Measurements from ENCODE around the gene ZNF726. TPM values are rescaled to one million over a fixed set of nuclear protein-coding genes. Genes with fewer than 3 reads are reported as not detected.
A peak's percentile ranks its signal among the peaks of the same experiment; 100 is the strongest.

ZNF726 gene
- total RNA-seq, 6 donors from 2014 or later = 1.9 to 14.9 (median 5.0) TPM

GRCh38 chr19:23908165-23908564 is 6.5 kb upstream of the ZNF726 start:
- Histone ChIP-seq H3K9me3 (peaks cover 0 to 20% (median 12%) of the 10 kb centered on the region in 4 donors), H3K4me3 (no peak overlapping the region), H3K4me1 (no peaks in the 10 kb centered on the region), H3K36me3 (no peaks in the 10 kb centered on the region), H3K27me3 (no peaks in the 10 kb centered on the region), H3K27ac (no peak overlapping the region)
- TF ChIP-seq, protein P1, sequence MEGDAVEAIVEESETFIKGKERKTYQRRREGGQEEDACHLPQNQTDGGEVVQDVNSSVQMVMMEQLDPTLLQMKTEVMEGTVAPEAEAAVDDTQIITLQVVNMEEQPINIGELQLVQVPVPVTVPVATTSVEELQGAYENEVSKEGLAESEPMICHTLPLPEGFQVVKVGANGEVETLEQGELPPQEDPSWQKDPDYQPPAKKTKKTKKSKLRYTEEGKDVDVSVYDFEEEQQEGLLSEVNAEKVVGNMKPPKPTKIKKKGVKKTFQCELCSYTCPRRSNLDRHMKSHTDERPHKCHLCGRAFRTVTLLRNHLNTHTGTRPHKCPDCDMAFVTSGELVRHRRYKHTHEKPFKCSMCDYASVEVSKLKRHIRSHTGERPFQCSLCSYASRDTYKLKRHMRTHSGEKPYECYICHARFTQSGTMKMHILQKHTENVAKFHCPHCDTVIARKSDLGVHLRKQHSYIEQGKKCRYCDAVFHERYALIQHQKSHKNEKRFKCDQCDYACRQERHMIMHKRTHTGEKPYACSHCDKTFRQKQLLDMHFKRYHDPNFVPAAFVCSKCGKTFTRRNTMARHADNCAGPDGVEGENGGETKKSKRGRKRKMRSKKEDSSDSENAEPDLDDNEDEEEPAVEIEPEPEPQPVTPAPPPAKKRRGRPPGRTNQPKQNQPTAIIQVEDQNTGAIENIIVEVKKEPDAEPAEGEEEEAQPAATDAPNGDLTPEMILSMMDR (IDR thresholded peaks at IDR 0.05) = no peak
- no peak for TF ChIP-seq POLR2A (IDR thresholded peaks at IDR 0.05)
- no peak for TF ChIP-seq POLR2AphosphoS5 (IDR thresholded peaks at IDR 0.05)
- no peak for TF ChIP-seq EP300 (IDR thresholded peaks at IDR 0.05)
- ATAC-seq (ENCODE audit: low FRiP score in 2 of 2) (no peak), DNase-seq (no peak)

GRCh38 chr19:23909222-23909621 is 5.5 kb upstream of the ZNF726 start:
- Histone ChIP-seq H3K27me3 (no peaks in the 10 kb centered on the region), H3K4me1 (peaks cover 0 to 1% (median 0%) of the 10 kb centered on the region in 4 donors), H3K27ac (no peak overlapping the region), H3K9me3 (peaks cover 0 to 14% (median 8%) of the 10 kb centered on the region in 4 donors), H3K4me3 (no peak overlapping the region), H3K36me3 (no peaks in the 10 kb centered on the region)
- DNase-seq (no peak), ATAC-seq (ENCODE audit: low FRiP score in 2 of 2) (no peak)
- TF ChIP-seq POLR2A (IDR thresholded peaks at IDR 0.05) (no peak), EP300 (IDR thresholded peaks at IDR 0.05) (no peak)

DNA sequence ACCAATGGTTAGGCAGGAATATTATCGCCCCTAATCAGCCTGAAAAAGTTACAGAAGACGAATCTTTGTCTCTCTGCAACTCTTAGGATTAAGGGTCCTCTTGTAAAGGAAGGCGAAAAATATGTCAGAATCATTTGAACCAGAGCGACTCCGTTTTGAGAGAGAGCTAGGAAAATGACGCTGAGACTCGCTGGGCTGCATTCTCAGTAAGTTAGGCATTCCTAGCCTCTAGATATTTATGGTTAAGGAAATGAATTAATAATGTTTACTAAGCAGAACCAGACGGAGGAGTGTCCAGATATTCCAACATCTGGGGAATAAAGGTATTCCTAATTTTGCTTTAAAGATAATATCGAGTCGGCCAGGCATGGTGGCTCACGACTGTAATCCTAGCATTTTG is 755 bp upstream of the ZNF726 start:
- Histone ChIP-seq H3K27ac (no peak overlapping the region), H3K9me3 (no peaks in the 10 kb centered on the region), H3K36me3 (no peaks in the 10 kb centered on the region), H3K27me3 (no peaks in the 10 kb centered on the region), H3K4me3 (peak overlapping the region in 2 of 4 donors; percentile 67), H3K4me1 (peaks cover 0 to 13% (median 4%) of the 10 kb centered on the region in 4 donors)
- 91 to 93% methylated on average over 11 of the region's 11 CpGs for WGBS, 2 donors
- TF ChIP-seq, protein P1 (IDR thresholded peaks at IDR 0.05) = no peak
- TF ChIP-seq POLR2AphosphoS5 (IDR thresholded peaks at IDR 0.05) (no peak), EP300 (IDR thresholded peaks at IDR 0.05) (no peak), POLR2A (IDR thresholded peaks at IDR 0.05) (no peak)
- ATAC-seq (ENCODE audit: low FRiP score in 2 of 2) (no peak), DNase-seq (no peak)

GRCh38 chr19:23916991-23917390 is 2.3 kb downstream of the ZNF726 start:
- ATAC-seq (ENCODE audit: low FRiP score in 2 of 2) (no peak), DNase-seq (no peak)
- TF ChIP-seq EP300 (IDR thresholded peaks at IDR 0.05) (no peak), POLR2A (IDR thresholded peaks at IDR 0.05) (no peak), POLR2AphosphoS5 (IDR thresholded peaks at IDR 0.05) (no peak)
- TF ChIP-seq, protein P1 (IDR thresholded peaks at IDR 0.05) = no peak
- H3K4me3 ChIP-seq = no peak overlapping the region
- peaks cover 0 to 13% (median 4%) of the 10 kb centered on the region in 4 donors for H3K4me1 ChIP-seq
- no peaks in the 10 kb centered on the region for H3K9me3 ChIP-seq
- H3K27ac ChIP-seq = no peak overlapping the region
- H3K36me3 ChIP-seq = peaks cover 0 to 6% (median 2%) of the 10 kb centered on the region in 4 donors
- H3K27me3 ChIP-seq = no peaks in the 10 kb centered on the region

DNA sequence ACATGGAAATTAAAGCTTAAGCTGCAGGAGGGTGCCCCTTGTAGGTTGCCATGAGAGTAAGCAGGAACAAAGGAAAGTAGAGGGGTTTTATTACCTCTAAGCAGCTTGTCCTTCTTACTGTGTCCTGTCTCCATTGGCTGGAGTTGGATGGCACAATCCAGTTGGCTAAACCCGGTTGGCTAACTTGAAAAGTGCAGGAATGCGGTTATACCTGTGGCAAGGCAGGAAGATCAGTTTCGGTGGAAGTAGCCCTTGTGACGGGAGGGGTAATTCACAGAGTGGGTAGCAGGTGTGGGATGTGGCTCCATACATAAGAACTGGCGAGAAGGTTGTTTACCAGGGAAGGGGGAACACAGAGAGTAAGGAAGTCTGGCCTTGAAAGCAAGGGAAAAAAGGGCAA is 3.2 kb downstream of the ZNF726 start:
- 69% methylated on average over 5 of the region's 5 CpGs for WGBS, 2 donors
- Histone ChIP-seq H3K9me3 (no peaks in the 10 kb centered on the region), H3K36me3 (peaks cover 0 to 6% (median 2%) of the 10 kb centered on the region in 4 donors), H3K4me3 (no peak overlapping the region), H3K4me1 (peaks cover 0 to 13% (median 4%) of the 10 kb centered on the region in 4 donors), H3K27ac (peak overlapping the region in 1 of 4 donors; percentile 17), H3K27me3 (no peaks in the 10 kb centered on the region)
- TF ChIP-seq EP300 (IDR thresholded peaks at IDR 0.05) (peak in 1 of 4 donors; percentile 57), POLR2A (IDR thresholded peaks at IDR 0.05) (peak in 1 of 4 donors; percentile 45)
- TF ChIP-seq, protein P1 (IDR thresholded peaks at IDR 0.05) = no peak
- DNase-seq = peak in 1 of 2 donors; percentile 72
- peak in 1 of 2 donors; percentile 84 for ATAC-seq (ENCODE audit: low FRiP score in 2 of 2)

All from upper lobe of left lung (tissue), 6 donors.